Fibroblast of villous mesenchyme (primary cell): ENCODE measurements around the gene TRAF7. TPM values are rescaled to one million over a fixed set of nuclear protein-coding genes. Genes with fewer than 3 reads are reported as not detected.

Experiments
- DNase-seq: peaks from one replicate; pipeline ENCODE4 v3.0.0-alpha.2; 2010; ENCODE audit warnings: low read depth
- H3K4me3 ChIP-seq: 2 replicates; pipeline ENCODE4 v1.5.1; 2011; ENCODE audit warnings: low read depth, mild to moderate bottlenecking, low read length
- CTCF ChIP-seq: IDR thresholded peaks from 2 replicates; pipeline ENCODE4 v1.5.1; 2012; ENCODE audit warnings: low read depth, mild to moderate bottlenecking, low read length; ENCODE audit not compliant: insufficient read depth
- total RNA-seq: library from RNA; depleted of rRNA; stranded (reverse); fragments of >200 nt; gene quantifications from 2 replicates; pipeline ENCODE4 v1.2.3, GENCODE V29; 2012

Gene TRAF7
- total RNA-seq, 1 donor = 62.6 TPM

GRCh38 chr16:2205967-2206313 is 50.4 kb downstream of the TRAF7 start:
- TF ChIP-seq CTCF = no peak
- no peak for DNase-seq

GRCh38 chr16:2206420-2206779 is 50.8 kb downstream of the TRAF7 start:
- TF ChIP-seq CTCF = no peak
- peak overlapping the region; percentile 92 for H3K4me3 ChIP-seq
- no peak for DNase-seq

More at GRCh38 chr16:2205967-2206313, 50.4 kb downstream of the TRAF7 start:
- H3K4me3 ChIP-seq = peak overlapping the region; percentile 92

- no peak for TF ChIP-seq CTCF
- no peak overlapping the region for H3K4me3 ChIP-seq
- peak; percentile 13 for DNase-seq
Observed at GRCh38 chr16:2206780-2207433, 51.3 kb downstream of the TRAF7 start.

GRCh38 chr16:2207872-2208271 is 52.3 kb downstream of the TRAF7 start:
- DNase-seq = no peak
- no peak for TF ChIP-seq CTCF
- no peak overlapping the region for H3K4me3 ChIP-seq

- no peak for DNase-seq
- H3K4me3 ChIP-seq = no peak overlapping the region
- no peak for TF ChIP-seq CTCF
Observed at GRCh38 chr16:2208308-2208707, 52.7 kb downstream of the TRAF7 start.

- no peak overlapping the region for H3K4me3 ChIP-seq
- DNase-seq = no peak
- TF ChIP-seq CTCF = no peak
Observed at GRCh38 chr16:2208772-2209171, 53.2 kb downstream of the TRAF7 start.
